ENCODE data around the gene LRCOL1. TPM values are rescaled to one million over a fixed set of nuclear protein-coding genes. Genes with fewer than 3 reads are reported as not detected.

LRCOL1 gene
- total and polyA plus RNA-seq, 10 of the 15 experiments (the other 5 are each of a cell fraction or from before 2014, with no cell fraction given): not detected

- TF ChIP-seq MEF2A (IDR thresholded peaks at IDR 0.05; ENCODE audit: insufficient read depth, low read depth, low read length): no peak
- TF ChIP-seq ZNF217 (IDR thresholded peaks at IDR 0.05): no peak
- no peak for TF ChIP-seq KLF5 (IDR thresholded peaks at IDR 0.05; ENCODE audit: partially characterized antibody)
- TF ChIP-seq BCLAF1 (IDR thresholded peaks at IDR 0.05): no peak
- no peak for TF ChIP-seq MLLT1 (IDR thresholded peaks at IDR 0.05)
- no peak for TF ChIP-seq EED (IDR thresholded peaks at IDR 0.05; ENCODE audit: low read depth)
- no peak for TF ChIP-seq RFX5 (IDR thresholded peaks at IDR 0.05; ENCODE audit: low read depth, low read length)
- TF ChIP-seq NFYB (IDR thresholded peaks at IDR 0.05; ENCODE audit: insufficient read depth, low read depth, low read length): no peak
- TF ChIP-seq RUNX3 (IDR thresholded peaks at IDR 0.05; ENCODE audit: low read length): no peak
- TF ChIP-seq NR2C2 (IDR thresholded peaks at IDR 0.05; ENCODE audit: borderline replicate concordance, control insufficient read depth, insufficient read length, low read depth): no peak
- TF ChIP-seq SMAD5 (IDR thresholded peaks at IDR 0.05; ENCODE audit: low read depth): no peak
- 0 out of 2 replicates have a peak, but pooled peaks have one; percentile 28 for TF ChIP-seq YY1 (IDR thresholded peaks at IDR 0.05; ENCODE audit: low read depth, low read length)
- 0 out of 2 replicates have a peak, but pooled peaks have one; percentile 63 for TF ChIP-seq SMARCA5 (IDR thresholded peaks at IDR 0.05)
- TF ChIP-seq MXI1 (IDR thresholded peaks at IDR 0.05; ENCODE audit: low read depth, low read length): no peak
- no peak for TF ChIP-seq ATF7 (IDR thresholded peaks at IDR 0.05; ENCODE audit: low read depth)
- TF ChIP-seq CREM (IDR thresholded peaks at IDR 0.05; ENCODE audit: low read depth): 0 out of 2 replicates have a peak, but pooled peaks have one; percentile 14
- no peak for TF ChIP-seq ZNF207 (IDR thresholded peaks at IDR 0.05; ENCODE audit: borderline replicate concordance)
- no peak for TF ChIP-seq MEF2B (IDR thresholded peaks at IDR 0.05; ENCODE audit: partially characterized antibody, poor library complexity, severe bottlenecking)
- peak; percentile 44 to 66; a peak in 2 of 4 replicates for TF ChIP-seq BHLHE40 (IDR thresholded peaks at IDR 0.05; ENCODE audit: borderline replicate concordance in 1 of 2, low read depth in 2 of 2, low read length in 1 of 2)
- TF ChIP-seq FOXM1 (IDR thresholded peaks at IDR 0.05; ENCODE audit: low read depth, low read length): no peak
- TF ChIP-seq MYB (IDR thresholded peaks at IDR 0.05; ENCODE audit: borderline replicate concordance, low read depth, low read length): no peak
- TF ChIP-seq EZH2 (IDR thresholded peaks at IDR 0.05; ENCODE audit: borderline replicate concordance, control insufficient read depth, low read depth, low read length): no peak
- TF ChIP-seq ZBTB4 (CRISPR knock-in tag; IDR thresholded peaks at IDR 0.05): no peak
Measured at GRCh38 chr12:132560614-132561426, 49.6 kb downstream of the LRCOL1 start (continued).
